Neutrophil (primary cell): Measurements from ENCODE around the gene CALN1.

Source experiments
- H3K27ac ChIP-seq: fragments of 200-600 bp; sonication (generic); 2 replicates; pipeline ENCODE4 v1.5.1; 2016; ENCODE audit warnings: mild to moderate bottlenecking, moderate library complexity
- H3K27me3 ChIP-seq: fragments of 200-600 bp; sonication (generic); 2 replicates; pipeline ENCODE4 v1.6.0; 2016; ENCODE audit warnings: mild to moderate bottlenecking
- H3K36me3 ChIP-seq: fragments of 200-600 bp; sonication (generic); 2 replicates; pipeline ENCODE4 v1.5.1; 2017
- H3K4me1 ChIP-seq, 2 experiments: fragments of 200-600 bp in 1 of 2; sonication (generic) in 1 of 2; 1 replicate in 1 of 2; 2 replicates in 1 of 2; pipeline versions ENCODE4 v1.5.1 to v1.6.1; 2013 to 2016; ENCODE audit warnings: low read depth in 1 of 2, low read length in 1 of 2, mild to moderate bottlenecking in 1 of 2, moderate library complexity in 1 of 2; ENCODE audit not compliant: control insufficient read depth in 1 of 2, insufficient read depth in 1 of 2
- H3K4me3 ChIP-seq, 2 experiments: fragments of 200-600 bp in 1 of 2; sonication (generic) in 1 of 2; 1 replicate in 1 of 2; 2 replicates in 1 of 2; pipeline ENCODE4 v1.5.1; 2013 to 2016; ENCODE audit warnings: low read depth in 1 of 2, low read length in 1 of 2, mild to moderate bottlenecking in 1 of 2, moderate library complexity in 1 of 2
- H3K9me3 ChIP-seq: fragments of 200-600 bp; sonication (generic); 2 replicates; pipeline ENCODE4 v1.5.1; 2016
- TF ChIP-seq, protein P1 (sequence below): fragments of 200-600 bp; sonication (generic); IDR thresholded peaks from 2 replicates; pipeline ENCODE4 v1.5.1; 2016; ENCODE audit warnings: antibody characterized with exemption

CALN1 gene

GRCh38 chr7:72445075-72445474 is 32.9 kb upstream of the CALN1 start:
- H3K4me3 ChIP-seq: no peak overlapping the region
- H3K27ac ChIP-seq: no peak overlapping the region
- no peaks in the 10 kb centered on the region for H3K36me3 ChIP-seq
- TF ChIP-seq, protein P1, sequence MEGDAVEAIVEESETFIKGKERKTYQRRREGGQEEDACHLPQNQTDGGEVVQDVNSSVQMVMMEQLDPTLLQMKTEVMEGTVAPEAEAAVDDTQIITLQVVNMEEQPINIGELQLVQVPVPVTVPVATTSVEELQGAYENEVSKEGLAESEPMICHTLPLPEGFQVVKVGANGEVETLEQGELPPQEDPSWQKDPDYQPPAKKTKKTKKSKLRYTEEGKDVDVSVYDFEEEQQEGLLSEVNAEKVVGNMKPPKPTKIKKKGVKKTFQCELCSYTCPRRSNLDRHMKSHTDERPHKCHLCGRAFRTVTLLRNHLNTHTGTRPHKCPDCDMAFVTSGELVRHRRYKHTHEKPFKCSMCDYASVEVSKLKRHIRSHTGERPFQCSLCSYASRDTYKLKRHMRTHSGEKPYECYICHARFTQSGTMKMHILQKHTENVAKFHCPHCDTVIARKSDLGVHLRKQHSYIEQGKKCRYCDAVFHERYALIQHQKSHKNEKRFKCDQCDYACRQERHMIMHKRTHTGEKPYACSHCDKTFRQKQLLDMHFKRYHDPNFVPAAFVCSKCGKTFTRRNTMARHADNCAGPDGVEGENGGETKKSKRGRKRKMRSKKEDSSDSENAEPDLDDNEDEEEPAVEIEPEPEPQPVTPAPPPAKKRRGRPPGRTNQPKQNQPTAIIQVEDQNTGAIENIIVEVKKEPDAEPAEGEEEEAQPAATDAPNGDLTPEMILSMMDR: no peak
- no peaks in the 10 kb centered on the region for H3K9me3 ChIP-seq
- H3K27me3 ChIP-seq: peaks cover 40% of the 10 kb centered on the region
- no peaks in the 10 kb centered on the region for H3K4me1 ChIP-seq

DNA sequence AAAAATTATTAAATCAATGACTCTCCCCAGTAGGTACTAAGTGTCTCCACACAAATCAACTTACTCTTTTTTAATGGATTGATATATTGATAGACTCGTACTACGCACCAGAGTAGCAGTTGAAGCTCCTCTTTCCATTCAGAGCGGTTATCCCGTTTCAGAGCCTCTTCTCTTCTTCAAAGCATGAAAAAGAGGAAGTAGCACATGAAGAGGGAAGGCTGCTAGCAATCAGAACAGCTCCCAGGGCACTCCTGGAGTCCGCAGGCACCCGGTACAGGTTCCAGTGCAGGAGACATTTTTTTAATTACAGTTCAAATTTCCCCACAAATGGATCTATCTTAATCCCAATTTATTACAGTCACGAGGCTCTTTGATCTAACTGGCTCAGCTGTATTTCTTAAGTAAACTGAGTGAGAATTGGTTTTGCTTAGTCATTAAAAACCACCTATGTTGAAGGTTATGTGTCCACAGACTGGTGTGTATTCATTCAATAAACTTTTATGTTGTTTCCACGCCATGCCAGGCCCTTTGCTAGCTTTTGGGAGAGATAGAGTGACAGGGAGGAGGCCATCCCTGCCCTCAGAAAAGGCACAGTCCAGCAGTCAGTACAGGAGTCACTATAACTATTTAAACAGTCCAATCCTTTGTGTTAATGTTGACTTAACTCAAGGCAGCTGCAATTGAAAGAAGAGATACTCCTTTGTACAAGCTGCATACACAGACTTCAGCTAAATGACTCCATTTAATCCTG is 32.1 kb upstream of the CALN1 start:
- TF ChIP-seq, protein P1: no peak
- H3K4me1 ChIP-seq: no peaks in the 10 kb centered on the region
- H3K4me3 ChIP-seq: no peak overlapping the region
- H3K27me3 ChIP-seq: peaks cover 40% of the 10 kb centered on the region
- no peaks in the 10 kb centered on the region for H3K9me3 ChIP-seq
- H3K36me3 ChIP-seq: no peaks in the 10 kb centered on the region
- H3K27ac ChIP-seq: no peak overlapping the region

DNA sequence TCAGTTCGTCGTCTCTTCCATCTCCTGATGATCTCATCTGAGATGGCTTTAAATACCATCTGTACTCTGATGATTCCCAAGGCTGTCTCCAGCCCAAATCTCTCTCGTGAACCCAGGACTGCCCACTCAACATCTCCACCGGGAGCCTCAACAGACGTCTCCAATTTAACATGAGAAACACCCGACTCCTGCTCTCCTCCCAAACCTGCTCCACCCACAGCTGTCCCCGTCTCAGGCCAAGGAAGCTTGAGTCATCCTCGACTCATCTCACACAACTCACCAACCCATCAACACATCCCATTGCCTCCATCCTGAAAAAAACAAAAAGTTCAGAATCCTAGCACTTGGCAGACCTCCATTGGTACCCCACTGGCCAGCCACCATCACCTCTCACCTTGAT is 29.7 kb upstream of the CALN1 start:
- TF ChIP-seq, protein P1: no peak
- H3K27ac ChIP-seq: no peak overlapping the region
- H3K36me3 ChIP-seq: no peaks in the 10 kb centered on the region
- H3K4me1 ChIP-seq: no peaks in the 10 kb centered on the region
- no peaks in the 10 kb centered on the region for H3K9me3 ChIP-seq
- H3K4me3 ChIP-seq: no peak overlapping the region
- peaks cover 26% of the 10 kb centered on the region for H3K27me3 ChIP-seq

- no peak overlapping the region for H3K27ac ChIP-seq
- no peaks in the 10 kb centered on the region for H3K4me1 ChIP-seq
- TF ChIP-seq, protein P1: no peak
- no peaks in the 10 kb centered on the region for H3K9me3 ChIP-seq
- no peak overlapping the region for H3K4me3 ChIP-seq
- H3K27me3 ChIP-seq: no peaks in the 10 kb centered on the region
- H3K36me3 ChIP-seq: no peaks in the 10 kb centered on the region
Measured at GRCh38 chr7:72438491-72438890, 26.4 kb upstream of the CALN1 start.

DNA sequence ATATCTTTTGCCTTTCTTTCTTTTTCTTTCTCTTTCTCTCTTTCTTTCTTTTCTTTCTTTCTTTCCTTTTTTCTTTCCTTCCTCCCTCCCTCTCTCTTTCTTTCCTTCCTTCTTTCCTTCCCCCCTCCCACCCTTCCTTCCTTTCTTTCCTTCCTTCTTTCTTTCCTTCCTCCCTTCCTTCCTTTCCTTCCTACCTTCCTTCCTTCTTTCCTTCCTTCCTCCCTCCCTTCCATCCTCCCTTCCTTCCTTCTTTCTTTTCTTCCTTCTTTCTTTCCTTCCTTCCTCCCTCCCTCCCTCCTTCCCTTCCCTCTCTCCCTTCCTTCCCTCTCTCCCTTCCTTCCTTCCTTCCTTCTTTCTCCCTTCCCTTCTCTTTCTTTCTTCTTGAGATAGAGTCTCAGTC is 25.5 kb upstream of the CALN1 start:
- H3K27ac ChIP-seq: no peak overlapping the region
- H3K9me3 ChIP-seq: no peaks in the 10 kb centered on the region
- no peak overlapping the region for H3K4me3 ChIP-seq
- no peaks in the 10 kb centered on the region for H3K36me3 ChIP-seq
- TF ChIP-seq, protein P1: no peak
- H3K27me3 ChIP-seq: no peaks in the 10 kb centered on the region
- no peaks in the 10 kb centered on the region for H3K4me1 ChIP-seq
